GM18508 (cell line): ENCODE data around the gene MANBA.
"Not testable (repeated sequence)": the region's sequence is repeated elsewhere in the genome, so short reads cannot be mapped to it uniquely, and the experiment has no call there.

Experiments used
- ATAC-seq: cut with Tn5 transposase; IDR thresholded peaks from one replicate; pipeline ENCODE4 v1.9.1; 2021; ENCODE audit warnings: moderate number of reproducible peaks; ENCODE audit not compliant: insufficient read depth, unreplicated experiment

MANBA gene

GRCh38 chr4:102627831-102628523, 132.8 kb downstream of the MANBA start:
- no peak for ATAC-seq

GRCh38 chr4:102625232-102625930, 135.4 kb downstream of the MANBA start:
- peak; percentile 81 for ATAC-seq

- ATAC-seq: no peak
Observed at GRCh38 chr4:102624505-102624904, 136.3 kb downstream of the MANBA start.

GRCh38 chr4:102623622-102624021, 137.1 kb downstream of the MANBA start:
- no peak for ATAC-seq

- peak; percentile 56 for ATAC-seq
Observed at GRCh38 chr4:102620697-102621497, 139.9 kb downstream of the MANBA start.

- not testable (repeated sequence) for ATAC-seq
Observed at GRCh38 chr4:102619776-102620631, 140.8 kb downstream of the MANBA start.

GRCh38 chr4:102619021-102619420, 141.7 kb downstream of the MANBA start:
- not testable (repeated sequence) for ATAC-seq

GRCh38 chr4:102616636-102617035, 144.1 kb downstream of the MANBA start:
- no peak for ATAC-seq

GRCh38 chr4:102614801-102615200, 146.0 kb downstream of the MANBA start:
- ATAC-seq: no peak

- ATAC-seq: no peak
Observed at GRCh38 chr4:102612824-102613366, 147.9 kb downstream of the MANBA start.

GRCh38 chr4:102612210-102612609, 148.6 kb downstream of the MANBA start:
- ATAC-seq: no peak

- ATAC-seq: no peak
Observed at GRCh38 chr4:102610476-102610875, 150.3 kb downstream of the MANBA start.

- no peak for ATAC-seq
Observed at GRCh38 chr4:102610007-102610406, 150.8 kb downstream of the MANBA start.

GRCh38 chr4:102608190-102608589, 152.6 kb downstream of the MANBA start:
- ATAC-seq: no peak

GRCh38 chr4:102606846-102607450, 153.8 kb downstream of the MANBA start:
- no peak for ATAC-seq

GRCh38 chr4:102606261-102606660, 154.5 kb downstream of the MANBA start:
- ATAC-seq: no peak

- ATAC-seq: no peak
Observed at GRCh38 chr4:102604222-102604940, 156.4 kb downstream of the MANBA start.

GRCh38 chr4:102601586-102602227, 159.1 kb downstream of the MANBA start:
- no peak for ATAC-seq
